ENCODE measurements around the gene CBLB.

Gene CBLB

DNA sequence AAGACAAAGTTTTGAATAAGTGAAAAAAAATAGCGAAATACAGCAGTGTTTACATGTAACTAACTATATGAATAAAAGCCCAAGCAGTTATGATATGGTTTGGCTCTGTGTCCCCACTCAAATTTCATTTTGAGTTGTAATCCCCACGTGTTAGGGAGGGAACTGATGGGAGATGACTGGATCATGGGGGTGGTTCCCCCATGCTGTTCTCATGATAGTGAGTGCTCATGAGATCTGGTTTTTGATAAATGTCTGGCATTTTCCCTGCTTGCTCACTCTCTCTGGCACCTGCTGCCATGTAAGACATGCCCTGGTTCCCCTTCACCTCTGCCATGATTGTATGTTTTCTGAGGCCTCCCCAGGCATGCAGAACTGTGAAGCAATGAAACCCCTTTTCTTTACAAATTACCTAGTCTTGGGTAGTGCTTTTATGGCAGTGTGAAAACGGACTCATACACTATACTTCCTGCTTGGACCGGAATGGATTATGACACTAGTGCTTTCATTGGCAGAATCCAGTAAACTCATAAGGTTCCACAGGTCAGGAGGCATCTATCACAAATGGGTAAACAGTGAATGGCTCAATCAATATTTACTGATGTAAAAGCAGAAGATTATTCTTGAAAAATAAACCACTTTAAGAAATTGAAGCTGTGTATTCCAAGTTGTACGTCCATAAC, 192.1 kb downstream of the CBLB start:
- DNase-seq, result no peak

DNA sequence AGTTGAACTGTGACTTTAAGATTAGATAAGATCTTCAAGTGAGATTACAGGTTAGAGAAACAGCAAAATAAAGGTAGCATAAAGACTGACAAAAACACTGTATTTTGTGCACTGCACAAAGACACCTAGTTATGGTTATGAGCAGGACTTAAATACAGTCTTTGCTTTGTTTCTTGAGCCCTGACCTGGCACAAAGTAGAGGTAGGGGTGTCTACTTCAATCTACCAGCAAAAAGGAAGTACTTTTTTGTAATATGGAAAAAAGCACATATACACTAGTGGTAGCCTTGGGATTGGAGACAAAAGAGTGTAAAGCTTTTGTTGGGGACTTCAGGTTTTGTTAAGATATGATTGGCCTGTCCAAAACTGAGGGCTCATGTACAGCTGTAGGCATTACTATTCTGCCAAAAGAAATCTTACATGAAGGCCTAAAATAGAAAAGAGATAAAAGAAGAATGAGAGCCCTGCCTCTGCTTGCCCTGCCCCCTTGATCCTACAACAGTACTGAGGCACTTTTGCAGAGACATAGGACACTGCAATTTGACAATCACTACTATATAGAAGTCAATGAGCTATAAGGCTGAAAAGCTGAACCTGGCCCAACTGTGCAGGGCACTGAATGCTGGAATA, 194.3 kb downstream of the CBLB start:
- no peak for DNase-seq

- no peak for DNase-seq
These were observed 195.8 kb downstream of the CBLB start for GRCh38 chr3:105672996-105673395.

GRCh38 chr3:105662306-105662705, 206.5 kb downstream of the CBLB start:
- DNase-seq, result no peak

GRCh38 chr3:105661461-105661860, 207.4 kb downstream of the CBLB start:
- DNase-seq, result no peak

DNA sequence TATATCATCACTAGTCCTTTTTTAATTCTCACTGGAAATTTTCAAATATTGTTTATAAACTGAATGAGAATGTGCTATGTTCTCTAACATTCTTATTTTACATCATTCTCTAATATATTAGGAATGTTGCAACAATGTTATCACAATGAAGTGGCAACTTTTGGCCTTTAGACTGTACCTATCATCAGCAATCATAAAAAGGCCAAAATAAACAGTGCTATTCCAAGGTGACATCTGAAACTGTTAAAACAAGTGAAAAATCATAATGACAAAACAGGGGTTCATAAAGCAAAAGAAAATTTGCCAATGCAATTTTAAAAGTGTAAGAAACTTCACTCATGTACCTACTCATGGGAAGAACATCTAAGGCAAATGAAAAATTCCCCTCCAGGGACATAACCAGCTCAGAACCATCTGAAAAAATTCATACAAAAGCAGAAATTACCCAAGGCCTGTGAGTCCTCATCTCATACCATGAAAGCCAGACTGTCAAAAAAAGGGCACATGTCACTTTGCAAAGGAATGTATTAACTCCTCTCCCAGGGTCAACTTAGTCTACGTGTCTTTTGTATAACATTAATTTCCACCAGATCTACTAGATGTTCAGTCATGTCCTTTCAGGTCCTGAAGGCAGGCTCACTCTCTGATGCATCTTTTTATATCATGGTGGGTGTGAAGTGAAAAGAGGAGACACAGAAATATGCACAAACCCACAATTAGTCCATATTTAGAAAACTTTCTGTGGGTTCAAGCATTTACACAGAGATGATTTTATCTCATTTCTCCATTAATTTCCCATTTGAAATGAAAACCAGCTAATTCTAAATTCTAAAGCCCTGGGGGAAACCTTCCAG, 211.9 kb downstream of the CBLB start:
- no peak for DNase-seq

DNA sequence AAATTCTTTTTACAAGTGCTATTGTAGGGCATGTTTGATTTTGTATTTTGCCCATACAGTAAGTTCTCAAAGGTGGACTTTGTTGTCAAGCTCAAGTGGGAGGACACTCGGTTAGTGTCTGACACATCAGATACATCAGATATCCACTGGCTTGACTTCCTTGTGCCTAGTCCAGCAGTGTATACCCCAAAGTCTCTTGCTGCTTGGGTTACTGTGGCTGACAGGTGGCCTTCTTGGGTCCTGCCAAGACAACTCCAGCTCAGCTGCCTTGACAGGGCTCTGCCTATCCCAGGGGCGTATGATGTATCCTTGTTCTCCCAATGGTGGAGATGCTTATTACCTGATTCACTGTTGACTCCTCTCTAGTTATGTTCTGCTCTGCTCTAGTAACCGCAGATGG, 214.9 kb downstream of the CBLB start:
- DNase-seq, result no peak

GRCh38 chr3:105653166-105653565, 215.6 kb downstream of the CBLB start:
- DNase-seq, result no peak

GRCh38 chr3:105649480-105649879, 219.3 kb downstream of the CBLB start:
- DNase-seq, result no peak

DNA sequence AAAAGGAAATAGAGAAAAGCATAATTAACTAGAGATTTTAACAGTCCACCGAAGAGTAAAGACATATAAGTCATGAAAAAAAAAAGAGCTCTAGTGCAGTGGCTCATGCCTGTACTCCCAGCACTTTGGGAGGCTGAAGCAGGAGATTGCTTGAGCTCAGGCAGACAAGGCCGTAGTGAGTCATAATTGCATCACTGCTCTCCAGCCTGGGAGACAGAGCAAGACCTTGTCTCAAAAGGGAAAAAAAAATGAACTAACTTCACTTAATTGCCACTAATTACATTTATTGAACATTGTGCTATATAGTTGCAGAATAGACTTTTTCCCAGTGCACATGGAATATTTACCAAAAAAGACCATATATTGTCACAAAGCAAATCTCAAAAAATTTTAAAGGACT, 221.8 kb downstream of the CBLB start:
- DNase-seq, result no peak

DNA sequence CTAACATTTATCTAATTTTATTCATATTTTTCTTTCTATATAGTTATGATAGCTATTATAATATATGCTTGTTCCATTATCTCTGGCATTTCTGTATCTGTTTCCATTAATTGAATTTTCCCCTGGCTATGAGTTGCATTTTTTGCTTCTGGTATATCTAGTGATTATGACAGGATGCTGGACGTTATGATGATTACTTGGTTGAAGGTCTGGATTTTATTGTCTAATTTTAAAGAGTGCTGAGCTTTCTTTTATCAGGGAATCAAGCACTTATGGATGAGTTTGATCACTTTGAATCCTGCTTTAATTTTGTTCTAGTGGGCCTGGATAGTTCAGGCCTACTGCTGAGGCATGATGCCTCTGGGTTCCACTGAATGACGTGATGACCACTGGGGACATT, 229.7 kb downstream of the CBLB start:
- no peak for DNase-seq

GRCh38 chr3:105634708-105635107, 234.1 kb downstream of the CBLB start:
- DNase-seq, result no peak

DNA sequence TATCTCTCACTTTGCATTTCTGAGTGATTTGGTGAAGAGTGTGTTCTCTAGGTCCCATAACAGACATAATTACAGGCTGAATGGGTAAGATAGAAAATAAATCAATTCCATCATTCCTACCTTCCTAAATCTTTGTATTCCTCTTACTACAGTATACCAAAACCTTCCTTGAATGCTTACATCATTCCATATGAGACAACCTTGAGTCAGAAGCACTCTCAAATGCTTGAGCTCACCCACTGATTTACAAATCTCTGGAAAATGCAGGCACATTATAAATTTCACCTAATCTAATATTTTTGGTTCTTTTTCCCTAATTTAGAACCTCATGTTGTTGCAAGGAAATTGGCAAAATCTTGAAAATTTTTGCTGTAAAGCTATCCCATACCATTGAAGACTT, 239.1 kb downstream of the CBLB start:
- no peak for DNase-seq

- no peak for DNase-seq
These were observed 242.1 kb downstream of the CBLB start for GRCh38 chr3:105626739-105627138.

- no peak for DNase-seq
These were observed 246.6 kb downstream of the CBLB start for GRCh38 chr3:105622169-105622568.

DNA sequence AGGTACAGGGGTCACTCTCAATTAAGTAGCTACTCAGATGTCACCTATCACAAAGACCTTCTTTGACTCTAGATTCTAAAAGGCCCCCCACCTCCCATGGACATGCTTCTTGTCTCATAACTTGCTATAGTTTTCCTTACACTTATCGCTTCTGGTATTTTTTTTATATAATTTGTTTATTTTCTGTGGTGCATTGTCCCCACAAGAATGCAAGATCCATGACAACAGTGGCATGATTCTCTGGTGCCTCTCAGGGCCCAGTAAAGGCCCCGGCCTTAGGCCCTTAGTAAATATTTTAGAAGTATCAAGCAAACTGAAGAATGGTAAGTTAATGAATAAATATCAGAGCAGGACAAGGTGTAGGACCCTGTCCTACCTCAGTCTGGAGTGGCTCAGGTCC, 248.6 kb downstream of the CBLB start:
- DNase-seq, result no peak

DNA sequence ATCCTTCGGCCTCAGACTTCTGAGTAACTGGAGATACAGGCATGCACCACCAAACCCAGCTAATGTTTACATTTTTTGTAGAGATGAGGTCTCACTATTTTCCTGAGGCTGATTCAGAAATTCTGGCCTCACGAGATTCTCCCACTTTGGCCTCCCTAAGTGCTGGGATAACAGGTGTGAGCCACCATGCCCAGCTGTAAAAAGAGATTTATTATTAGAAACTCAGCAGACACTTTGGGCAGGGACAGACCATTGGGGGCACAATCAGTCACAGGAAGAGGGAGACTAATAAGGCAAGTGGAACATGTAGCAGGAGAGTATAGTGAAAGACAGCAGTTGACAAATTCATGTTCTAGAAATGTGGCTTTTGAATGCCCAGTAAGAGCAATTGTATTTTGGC, 249.2 kb downstream of the CBLB start:
- no peak for DNase-seq

GRCh38 chr3:105618556-105618955, 250.3 kb downstream of the CBLB start:
- DNase-seq, result no peak

DNA sequence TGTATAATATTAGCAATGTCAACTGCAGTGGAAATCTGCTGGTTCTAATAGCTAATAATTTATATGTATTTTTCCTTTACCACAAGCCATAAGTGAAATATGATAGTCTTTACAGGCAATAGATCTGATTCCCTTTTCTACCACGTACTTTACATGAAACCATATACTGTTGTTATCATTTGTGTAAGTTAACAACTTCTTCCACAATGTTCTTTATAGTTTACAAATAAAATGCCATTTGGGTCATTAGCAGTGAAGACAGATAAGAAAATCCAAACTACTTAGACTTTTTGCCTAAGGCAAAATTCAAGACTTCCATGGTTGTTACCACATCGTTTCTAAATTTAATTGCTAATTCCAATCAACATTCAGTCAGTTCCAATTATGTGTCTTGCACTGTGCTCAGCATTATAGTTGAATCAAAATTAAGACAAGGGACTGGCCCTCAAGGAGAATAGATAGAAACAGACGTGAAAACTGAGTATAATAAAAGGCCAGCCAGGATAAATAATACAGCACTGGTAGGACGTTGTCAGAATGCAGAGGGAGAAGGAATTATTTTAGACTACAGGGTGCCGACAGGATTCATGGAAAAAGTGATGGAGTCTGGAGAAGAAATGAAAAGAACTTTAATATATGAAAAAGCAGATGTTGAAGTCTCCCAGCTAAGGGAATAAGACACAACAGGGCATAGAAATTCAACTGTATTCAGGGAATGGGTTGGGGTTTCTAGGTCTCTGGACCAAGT, 252.3 kb downstream of the CBLB start:
- no peak for DNase-seq

DNA sequence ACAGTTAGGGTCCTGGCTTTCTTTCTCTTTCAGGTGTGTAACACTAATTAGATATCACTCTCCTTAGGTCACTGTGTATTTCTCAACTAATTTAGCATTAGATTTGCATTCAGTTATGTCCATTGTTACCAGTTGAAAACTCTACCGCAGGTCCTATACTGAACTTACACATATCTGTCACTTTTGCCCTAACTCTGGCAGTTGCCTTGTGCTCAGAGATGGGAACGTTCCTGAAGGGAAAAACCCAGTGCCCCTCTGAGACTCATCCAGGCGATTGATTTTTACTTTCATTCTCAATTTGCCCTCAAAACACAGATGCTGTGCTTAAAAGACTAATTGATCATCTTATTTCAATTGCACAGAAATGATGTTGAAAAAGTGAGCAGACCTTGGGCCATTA, 253.0 kb downstream of the CBLB start:
- DNase-seq, result no peak

GRCh38 chr3:105614288-105615030, 254.4 kb downstream of the CBLB start:
- DNase-seq, result no peak

DNA sequence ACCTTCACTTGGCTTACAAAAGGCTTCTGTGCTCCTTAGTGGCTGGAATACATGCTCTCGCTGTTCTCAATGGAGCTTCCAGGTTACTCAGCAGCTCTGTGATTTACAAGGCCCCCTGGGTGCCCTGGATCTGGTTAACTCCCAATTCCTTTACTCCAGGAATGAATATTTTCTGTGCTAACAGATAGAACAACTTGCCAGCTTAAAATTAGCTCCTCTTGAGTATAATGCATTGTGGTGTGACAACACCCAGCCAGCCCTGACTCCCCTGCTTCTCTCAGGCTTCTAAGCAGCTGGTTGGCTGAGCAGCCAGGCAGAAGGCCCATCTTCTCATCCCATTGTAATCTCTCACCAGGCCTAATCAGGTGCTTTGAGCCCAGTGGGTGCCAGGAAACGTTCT, 255.7 kb downstream of the CBLB start:
- no peak for DNase-seq

Measured in activated T-cell treated with anti-CD3 and anti-CD28 coated beads, Interleukin-2, amount 50 U/mL, for 1 hour (primary cell).